Stimulated activated naive CD4-positive, alpha-beta T cell (primary cell): ENCODE measurements around the gene KIF20A.
"Not testable (repeated sequence)": the region's sequence is repeated elsewhere in the genome, so short reads cannot be mapped to it uniquely, and the experiment has no call there.

Source experiments
- DNase-seq, 6 experiments: peaks; one replicate each; lab custom pipeline; 2025; lab: John Stamatoyannopoulos, UW

The KIF20A gene

GRCh38 chr5:138186002-138186447 lies 7.1 kb downstream of the KIF20A start:
- DNase-seq, result no peak

- DNase-seq, result no peak
Measured at GRCh38 chr5:138188626-138189025, 9.7 kb downstream of the KIF20A start.

- no peak for DNase-seq
Measured at GRCh38 chr5:138192826-138193225, 13.9 kb downstream of the KIF20A start.

- DNase-seq, result not testable (repeated sequence)
Measured at GRCh38 chr5:138193859-138194258, 14.9 kb downstream of the KIF20A start.

- DNase-seq, result no peak
Measured at GRCh38 chr5:138210985-138211384, 32.1 kb downstream of the KIF20A start.

- no peak for DNase-seq
Measured at GRCh38 chr5:138212828-138213160, 33.9 kb downstream of the KIF20A start.

- peak; percentile 74 to 94 (median 90) for DNase-seq
Measured at GRCh38 chr5:138213161-138214029, 34.5 kb downstream of the KIF20A start, which contains the start of gene CDC23. Gene CDC23 (minus strand): TSS chr5:138213323. CDS start chr5:138213312, 11 bp downstream.

GRCh38 chr5:138216799-138217198 lies 37.9 kb downstream of the KIF20A start:
- DNase-seq, result no peak

- no peak for DNase-seq
Measured at GRCh38 chr5:138223532-138223931, 44.6 kb downstream of the KIF20A start.

GRCh38 chr5:138224712-138225111 lies 45.8 kb downstream of the KIF20A start:
- DNase-seq, result no peak

- no peak for DNase-seq
Measured at GRCh38 chr5:138226910-138227309, 48.0 kb downstream of the KIF20A start.

- DNase-seq, result no peak
Measured at GRCh38 chr5:138229387-138229786, 50.5 kb downstream of the KIF20A start.

GRCh38 chr5:138230261-138230660 lies 51.3 kb downstream of the KIF20A start:
- no peak for DNase-seq

GRCh38 chr5:138230981-138231589 lies 52.2 kb downstream of the KIF20A start:
- DNase-seq, result no peak

GRCh38 chr5:138233280-138233679 lies 54.4 kb downstream of the KIF20A start:
- no peak for DNase-seq

GRCh38 chr5:138234651-138235050 lies 55.7 kb downstream of the KIF20A start:
- no peak for DNase-seq
